HCT116 (cell line): ENCODE data around the gene THRA. TPM values are rescaled to one million over a fixed set of nuclear protein-coding genes. Genes with fewer than 3 reads are reported as not detected.

Experiments used
- ATAC-seq: fragments of 200-7000 bp; cut with Tn5 transposase; 2 replicates; pipeline ENCODE4 v1.9.1; 2020; ENCODE audit warnings: mild to moderate bottlenecking, moderate library complexity
- BruUV-seq: library from RNA; stranded (reverse); fragments of 400-500 nt; replicated peaks from 2 replicates; lab custom pipeline; 2021; lab: Mats Ljungman, UMichigan
- CTCF ChIA-PET: fragments of 300-600 bp; sonication (Branson Sonifier 250); formaldehyde crosslinking; loops from one replicate; lab custom pipeline; 2021; ENCODE audit warnings: antibody characterized with exemption; lab: Charles Lee
- POLR2A ChIA-PET: fragments of 300-600, 350-600 bp; sonication (Branson Sonifier 250); formaldehyde crosslinking; loops from one replicate; lab custom pipeline; 2021; ENCODE audit warnings: antibody characterized with exemption; lab: Charles Lee
- RAD21 ChIA-PET, 2 experiments: fragments of 300-600 bp; sonication (Branson Sonifier 250); formaldehyde crosslinking; loops; one replicate each; lab custom pipeline; 2023; ENCODE audit warnings: low total read pairs in 2 of 2; ENCODE audit not compliant: uncharacterized antibody in 2 of 2, unreplicated experiment in 2 of 2, low non-redundant PET in 1 of 2; lab: Charles Lee
- DNase-seq: peaks from one replicate; pipeline ENCODE4 v3.0.0-alpha.2; 2010; ENCODE audit warnings: low read depth, low spot score
- H2AFZ ChIP-seq: fragments of 200-600 bp; shearing (Covaris generic), sonication (generic); 2 replicates; pipeline ENCODE4 v1.6.1; 2017; ENCODE audit warnings: low read depth, mixed run types, mixed read lengths, antibody characterized with exemption, low read length; ENCODE audit not compliant: poor library complexity, severe bottlenecking
- H3K27ac ChIP-seq: 2 replicates; pipeline ENCODE4 v1.5.1; 2012; ENCODE audit warnings: low read depth, low read length
- H3K27me3 ChIP-seq: fragments of 200-600 bp; sonication (generic); 2 replicates; pipeline ENCODE4 v1.6.1; 2016; ENCODE audit warnings: mixed run types, low read length, mixed read lengths; ENCODE audit not compliant: insufficient read depth
- H3K36me3 ChIP-seq, 2 experiments: fragments of 200-500 bp in 1 of 2; fragments of 200-600 bp in 1 of 2; sonication (Bioruptor generic) in 1 of 2; sonication (generic) in 1 of 2; 2 replicates each; pipeline versions ENCODE4 v1.5.1 to v1.6.1; 2014 to 2016; ENCODE audit warnings: low read length in 2 of 2, inconsistent platforms in 1 of 2, mixed read lengths in 1 of 2, mixed run types in 1 of 2; ENCODE audit not compliant: insufficient read depth in 2 of 2, control insufficient read depth in 1 of 2
- H3K4me1 ChIP-seq, 2 experiments: fragments of 200-600 bp in 1 of 2; sonication (generic) in 1 of 2; 2 replicates each; pipeline versions ENCODE4 v1.5.1 to v1.6.1; 2012 to 2017; ENCODE audit warnings: low read length in 2 of 2, inconsistent platforms in 1 of 2, mild to moderate bottlenecking in 1 of 2, mixed read lengths in 1 of 2, mixed run types in 1 of 2, moderate library complexity in 1 of 2; ENCODE audit not compliant: insufficient read depth in 2 of 2, control insufficient read depth in 1 of 2
- H3K4me2 ChIP-seq: fragments of 200-600 bp; sonication (generic); 2 replicates; pipeline ENCODE4 v1.6.1; 2017; ENCODE audit warnings: mixed run types, low read length, mixed read lengths
- H3K4me3 ChIP-seq, 2 experiments: fragments of 200-600 bp in 1 of 2; sonication (generic) in 1 of 2; replicated peaks in 1 of 2; 2 replicates each; pipeline ENCODE4 v1.5.1; 2011 to 2016; ENCODE audit warnings: low read length in 2 of 2, control low read depth in 1 of 2, low read depth in 1 of 2, mild to moderate bottlenecking in 1 of 2, mixed read lengths in 1 of 2, mixed run types in 1 of 2
- H3K79me2 ChIP-seq: fragments of 200-600 bp; sonication (generic); 2 replicates; pipeline ENCODE4 v1.6.1; 2017; ENCODE audit warnings: mild to moderate bottlenecking, mixed run types, low read length, moderate library complexity, mixed read lengths; ENCODE audit not compliant: insufficient read depth
- H3K9ac ChIP-seq: fragments of 200-600 bp; sonication (generic); 2 replicates; pipeline ENCODE4 v1.6.1; 2016; ENCODE audit warnings: low read length, mixed read lengths
- H3K9me2 ChIP-seq: fragments of 200-600 bp; sonication (generic), shearing (Covaris generic); 2 replicates; pipeline ENCODE4 v1.6.1; 2017; ENCODE audit warnings: mixed run types, mild to moderate bottlenecking, moderate library complexity; ENCODE audit not compliant: insufficient read depth
- H3K9me3 ChIP-seq, 2 experiments: fragments of 200-500 bp in 1 of 2; fragments of 200-600 bp in 1 of 2; sonication (Bioruptor generic) in 1 of 2; sonication (generic) in 1 of 2; 2 replicates each; pipeline ENCODE4 v1.6.1; 2014 to 2017; ENCODE audit warnings: low read length in 2 of 2, mixed read lengths in 2 of 2, inconsistent platforms in 1 of 2, low read depth in 1 of 2, mild to moderate bottlenecking in 1 of 2, mixed run types in 1 of 2, moderate library complexity in 1 of 2; ENCODE audit not compliant: control insufficient read depth in 1 of 2, insufficient read depth in 1 of 2
- H4K20me1 ChIP-seq: fragments of 200-600 bp; sonication (generic), shearing (Covaris generic); 2 replicates; pipeline ENCODE4 v1.6.1; 2017; ENCODE audit warnings: mixed run types, mild to moderate bottlenecking, moderate library complexity; ENCODE audit not compliant: insufficient read depth
- ELF1 ChIP-seq: IDR thresholded peaks from 2 replicates; pipeline ENCODE4 v1.6.1; 2012; ENCODE audit warnings: low read depth, borderline replicate concordance
- RAD21 ChIP-seq: IDR thresholded peaks from 2 replicates; pipeline ENCODE4 v1.6.1; 2012; ENCODE audit warnings: low read depth, mild to moderate bottlenecking
- intact Hi-C: fragments of 100-400 bp; cut with micrococcal nuclease; formaldehyde crosslinking; loops from 2 replicates; pipeline ENCODE4 v1.10.0; 2022
- total RNA-seq: library from RNA; stranded (reverse); gene quantifications from one replicate; pipeline ENCODE4 v1.2.1, GENCODE V29; 2021; ENCODE audit not compliant: unreplicated experiment
- TF ChIP-seq, protein P1 (sequence below), 3 experiments: fragments of 200-600 bp in 1 of 3; sonication (generic) in 1 of 3; IDR thresholded peaks in 2 of 3; conservative IDR thresholded peaks in 1 of 3; 2 replicates each; pipeline ENCODE4 v1.5.1; 2012 to 2017; ENCODE audit warnings: low read depth in 2 of 3, low read length in 2 of 3, antibody characterized with exemption in 1 of 3, borderline replicate concordance in 1 of 3, control low read depth in 1 of 3, mild to moderate bottlenecking in 1 of 3, mixed read lengths in 1 of 3, mixed run types in 1 of 3, moderate library complexity in 1 of 3; ENCODE audit not compliant: insufficient read depth in 1 of 3

The THRA gene
- total RNA-seq, 1 experiment from 2014 or later: 23.3 TPM

DNA sequence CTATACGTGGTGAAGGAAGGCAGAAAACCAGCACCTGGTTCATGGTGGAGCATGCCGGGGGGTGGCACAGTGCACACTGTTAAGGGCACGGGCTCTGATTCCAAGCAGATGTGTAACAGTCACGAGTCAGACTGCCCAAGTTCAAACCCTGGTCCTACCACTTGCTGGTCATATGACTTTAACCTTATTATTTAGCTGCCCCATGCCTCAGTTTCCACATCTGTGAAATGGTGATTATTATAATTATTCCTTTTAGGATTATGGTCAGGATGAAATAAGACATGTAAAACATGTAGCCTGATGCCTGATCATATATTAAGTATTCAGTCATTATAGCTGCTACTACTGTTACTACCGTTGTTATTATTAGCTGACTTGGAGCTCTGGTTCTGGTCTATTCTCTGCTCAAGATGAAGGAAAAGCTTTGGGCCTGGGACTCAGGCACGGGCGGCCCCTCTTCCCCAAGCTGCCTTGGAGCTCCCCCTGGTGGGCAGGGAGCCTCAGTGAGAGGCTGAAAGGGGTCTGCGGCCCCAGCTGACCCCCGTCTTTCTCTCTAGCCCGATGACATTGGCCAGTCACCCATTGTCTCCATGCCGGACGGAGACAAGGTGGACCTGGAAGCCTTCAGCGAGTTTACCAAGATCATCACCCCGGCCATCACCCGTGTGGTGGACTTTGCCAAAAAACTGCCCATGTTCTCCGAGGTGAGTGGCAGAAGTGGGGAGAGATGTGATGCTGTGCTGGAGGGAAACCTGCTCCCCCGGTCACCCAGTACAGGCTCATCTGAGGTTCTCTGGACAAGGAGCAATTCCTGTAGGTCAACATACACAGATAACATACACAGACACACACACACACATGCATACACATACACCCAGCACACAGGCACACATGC is 23.6 kb downstream of the THRA start:
- DNase-seq: no peak
- BruUV-seq: no TSS peak
- peak; percentile 70 for ATAC-seq

More for the DNA sequence above, 23.6 kb downstream of the THRA start:
- peaks cover under 1 to 13% of the 10 kb centered on the region in 2 experiments; a peak in 3 of 4 replicates for H3K4me1 ChIP-seq
- CTCF ChIA-PET: interaction anchor here (0.6 to 1.2 kb wide), 14 partner anchors 11 to 127 kb away, joined by 3 to 15 read pairs (median 4); partner anchors contain the start of gene MED24
- POLR2A ChIA-PET: interaction anchor here (0.8 to 1.0 kb wide), 3 partner anchors 11 to 26 kb away, joined by 3 to 5 read pairs (median 3); partner anchors contain the start of gene NR1D1
- peaks cover 9 to 10% of the 10 kb centered on the region in 2 experiments; a peak in 3 of 4 replicates for H3K36me3 ChIP-seq
- no peak overlapping the region for H3K4me3 ChIP-seq
- H3K27ac ChIP-seq: no peak overlapping the region
- no peaks in the 10 kb centered on the region for H3K9me3 ChIP-seq
- no peak overlapping the region for H3K4me2 ChIP-seq
- intact Hi-C loops: loop anchor here (1.0 to 5.0 kb wide), 3 partner anchors 48 to 73 kb away; no protein-coding TSS in a partner anchor
- H3K9ac ChIP-seq: no peak overlapping the region
- RAD21 ChIA-PET: interaction anchor here in 1 of 2 experiments (0.8 kb wide), 1 partner anchor 73 kb away, joined by 3 read pairs; no protein-coding TSS in a partner anchor
- H3K27me3 ChIP-seq: no peaks in the 10 kb centered on the region
- TF ChIP-seq RAD21 (peak; percentile 87), ELF1 (no peak)
- TF ChIP-seq, protein P1, sequence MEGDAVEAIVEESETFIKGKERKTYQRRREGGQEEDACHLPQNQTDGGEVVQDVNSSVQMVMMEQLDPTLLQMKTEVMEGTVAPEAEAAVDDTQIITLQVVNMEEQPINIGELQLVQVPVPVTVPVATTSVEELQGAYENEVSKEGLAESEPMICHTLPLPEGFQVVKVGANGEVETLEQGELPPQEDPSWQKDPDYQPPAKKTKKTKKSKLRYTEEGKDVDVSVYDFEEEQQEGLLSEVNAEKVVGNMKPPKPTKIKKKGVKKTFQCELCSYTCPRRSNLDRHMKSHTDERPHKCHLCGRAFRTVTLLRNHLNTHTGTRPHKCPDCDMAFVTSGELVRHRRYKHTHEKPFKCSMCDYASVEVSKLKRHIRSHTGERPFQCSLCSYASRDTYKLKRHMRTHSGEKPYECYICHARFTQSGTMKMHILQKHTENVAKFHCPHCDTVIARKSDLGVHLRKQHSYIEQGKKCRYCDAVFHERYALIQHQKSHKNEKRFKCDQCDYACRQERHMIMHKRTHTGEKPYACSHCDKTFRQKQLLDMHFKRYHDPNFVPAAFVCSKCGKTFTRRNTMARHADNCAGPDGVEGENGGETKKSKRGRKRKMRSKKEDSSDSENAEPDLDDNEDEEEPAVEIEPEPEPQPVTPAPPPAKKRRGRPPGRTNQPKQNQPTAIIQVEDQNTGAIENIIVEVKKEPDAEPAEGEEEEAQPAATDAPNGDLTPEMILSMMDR (IDR thresholded peaks at IDR 0.05 in 2 of 3, conservative IDR thresholded peaks at IDR 0.05 in 1 of 3; ENCODE audit: borderline replicate concordance in 1 of 3, insufficient read depth in 1 of 3, low read depth in 2 of 3, low read length in 2 of 3): peak; percentile 77 to 92 (median 78)
- TF ChIP-seq, all 23 proteins: peak for 2
- Histone ChIP-seq H3K79me2 (no peaks in the 10 kb centered on the region), H4K20me1 (no peaks in the 10 kb centered on the region), H3K9me2 (no peaks in the 10 kb centered on the region), H2AFZ (no peak overlapping the region)
